ENCODE results near the gene NOTCH2. TPM values are rescaled to one million over a fixed set of nuclear protein-coding genes. Genes with fewer than 3 reads are reported as not detected.
"Not testable (repeated sequence)": the region's sequence is repeated elsewhere in the genome, so short reads cannot be mapped to it uniquely, and the experiment has no call there.

Gene NOTCH2
- total RNA-seq (2011; cell fraction: chromatin; rRNA removed; ENCODE audit: low replicate concordance): 3.3 and 6.7 TPM in 2 replicates
- 1.3 and 4.2 TPM in 2 replicates for total RNA-seq (2011; cell fraction: nucleolus; rRNA removed)
- total RNA-seq (2011; cell fraction: nucleoplasm; rRNA removed): 4.0 and 5.6 TPM in 2 replicates
- total RNA-seq (2014; rRNA removed) (0.50 and 0.98 TPM in 2 replicates), total RNA-seq (2014; rRNA removed; fragmentation: Illumina TruSeq; extraction: Trizol) (0.29 and 0.32 TPM in 2 replicates), total RNA-seq (2015; rRNA removed; fragmentation: Illumina TruSeq; extraction: Trizol) (0.25 and 0.26 TPM in 2 replicates), total RNA-seq (2021) (1.2 and 1.3 TPM in 2 replicates), polyA plus RNA-seq (2011; rRNA removed) (0.27 and 0.40 TPM in 2 replicates), polyA plus RNA-seq (2014; fragmentation: Illumina TruSeq; extraction: Trizol) (0.27 and 0.36 TPM in 2 replicates), polyA plus RNA-seq (2014; fragmentation: Nextera tagmentation; extraction: Ambion mirVana) (under 1 TPM in 1 of 2 experiments, not detected in 1; 0.04 TPM), polyA plus RNA-seq (2014; rRNA removed) (0.11 and 0.24 TPM in 2 replicates), polyA minus RNA-seq (2011; rRNA and poly(A)+ RNA removed) (1.5 and 4.2 TPM in 2 replicates), Bru-seq, nascent RNA (percentile 32 among the genes with signal in this experiment), BruChase-seq, experiment 1, labeled RNA remaining after a 2-hour chase (percentile 25 among the genes with signal in this experiment), BruChase-seq, experiment 2, labeled RNA remaining after a 6-hour chase (percentile 25 among the genes with signal in this experiment)
- polyA plus RNA-seq (2011; cell fraction: cytosol; rRNA removed): 0.18 and 0.83 TPM in 2 replicates
- polyA plus RNA-seq (2011; cell fraction: nucleus; rRNA removed): 0.69 and 2.0 TPM in 2 replicates
- polyA plus RNA-seq (2012): 0.26 and 0.52 TPM in 2 replicates
- 0.36 and 2.0 TPM in 2 replicates for polyA minus RNA-seq (2011; cell fraction: cytosol; rRNA and poly(A)+ RNA removed)
- polyA minus RNA-seq (2011; cell fraction: nucleus; rRNA and poly(A)+ RNA removed): 1.7 and 2.0 TPM in 2 replicates
- long read RNA-seq, experiment 1, partial matches to known transcripts: 0 of 2 reads
- long read RNA-seq, experiment 1, other reads (novel, unspliced or antisense): 2 of 2 reads
- long read RNA-seq, experiment 2: 0 reads
- long read RNA-seq, experiment 3: 0 reads

GRCh38 chr1:120069067-120069919 lies at the start of gene NOTCH2:
NOTCH2 (minus strand) TSS chr1:120069662; CDS start chr1:120069406, 256 bp downstream.
- BruUV-seq (replicated peaks); H3K9ac ChIP-seq (ENCODE audit: insufficient read depth in 1 of 2, low read depth in 2 of 2, low read length in 2 of 2); H3K9me1 ChIP-seq (ENCODE audit: control insufficient read depth, insufficient read depth, low read length); H3K4me2 ChIP-seq (ENCODE audit: insufficient read depth, low read length); H3K79me2 ChIP-seq (ENCODE audit: control insufficient read depth, insufficient read depth, low read length); H3K4me1 ChIP-seq (replicated peaks in 1 of 2; ENCODE audit: control insufficient read depth in 2 of 2, insufficient read depth in 2 of 2, low read length in 2 of 2); H3K9me3 ChIP-seq (replicated peaks; ENCODE audit: control insufficient read depth, insufficient read depth, low read depth, low read length); H4K20me1 ChIP-seq (replicated peaks; ENCODE audit: control insufficient read depth, insufficient read depth, low read length); CTCF ChIA-PET (ENCODE audit: low intra/inter-chr PET ratio); H3K27ac ChIP-seq (ENCODE audit: extremely low read depth, low read depth, low read length); H2AFZ ChIP-seq (ENCODE audit: low read depth, low read length); intact Hi-C loops (cut with micrococcal nuclease); H3K27me3 ChIP-seq (ENCODE audit: control insufficient read depth in 2 of 2, insufficient read depth in 2 of 2, low read length in 2 of 2); POLR2A ChIA-PET; FAIRE-seq; H3K36me3 ChIP-seq (ENCODE audit: control insufficient read depth, insufficient read depth, low read length); in situ Hi-C loops (cut with MboI): not testable (repeated sequence)
- TF ChIP-seq CHD2 (IDR thresholded peaks at IDR 0.05; ENCODE audit: low read depth, low read length) (0 out of 2 replicates have a peak, but pooled peaks have one; percentile 20), CXXC5 (CRISPR knock-in tag; IDR thresholded peaks at IDR 0.05) (0 out of 2 replicates have a peak, but pooled peaks have one; percentile 20)
- peak within 1 kb of the TSS; percentile 26 for H3K4me3 ChIP-seq
- peak in 1 of 4 experiments; percentile 4 for DNase-seq (ENCODE audit: extremely low read depth in 1 of 4, low spot score in 3 of 4)
- peak; percentile 91 for ATAC-seq
- WGBS (ENCODE audit: insufficient coverage, low coverage, missing lambda C conversion rate): 2% methylated on average over 11 of the region's 95 CpGs

DNA sequence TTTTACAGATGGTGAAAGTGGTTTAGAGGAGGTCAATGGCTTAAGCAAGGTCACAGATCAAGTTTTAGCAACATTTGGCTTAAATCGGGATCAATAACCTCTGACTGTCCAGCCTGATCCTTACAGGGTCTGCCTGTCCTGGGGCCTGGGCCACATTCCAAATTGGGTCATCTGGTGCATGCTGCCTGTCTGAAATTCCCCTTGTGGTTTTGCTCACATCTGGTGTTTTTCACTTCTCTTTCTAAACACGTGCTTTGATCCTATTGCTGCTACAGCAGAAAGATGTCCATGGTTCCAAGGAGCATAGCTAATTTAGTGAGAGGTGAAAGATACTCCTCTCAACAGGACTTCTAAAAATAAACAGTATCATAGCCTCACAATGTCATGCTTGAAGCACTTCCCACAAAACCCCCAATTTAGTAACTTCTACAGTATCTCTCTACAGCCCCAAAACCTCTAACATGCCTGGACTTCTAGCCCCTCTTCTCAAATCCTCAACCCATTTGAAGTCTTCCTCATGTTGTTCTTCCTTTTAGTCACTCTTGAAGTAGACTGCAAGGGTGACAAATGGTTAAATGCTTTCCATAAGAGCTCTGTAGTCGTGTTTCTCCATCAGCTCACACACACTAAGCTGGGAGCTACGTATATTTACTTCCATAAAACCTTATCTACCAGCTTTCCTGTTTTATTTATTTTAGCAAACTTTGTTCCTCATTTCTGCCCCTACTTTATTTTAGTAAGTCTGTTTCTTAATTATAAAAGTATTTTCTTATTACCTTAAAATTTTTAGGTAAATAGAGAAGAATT lies 48.1 kb upstream of the NOTCH2 start:
- H3K9ac ChIP-seq (ENCODE audit: insufficient read depth in 1 of 2, low read depth in 2 of 2, low read length in 2 of 2); DNase-seq (ENCODE audit: extremely low read depth in 1 of 4, low spot score in 3 of 4); H3K4me2 ChIP-seq (ENCODE audit: insufficient read depth, low read length); BruUV-seq (replicated peaks); ATAC-seq; H3K79me2 ChIP-seq (ENCODE audit: control insufficient read depth, insufficient read depth, low read length); H3K27me3 ChIP-seq (ENCODE audit: control insufficient read depth in 2 of 2, insufficient read depth in 2 of 2, low read length in 2 of 2); H3K4me3 ChIP-seq; H3K9me1 ChIP-seq (ENCODE audit: control insufficient read depth, insufficient read depth, low read length); H4K20me1 ChIP-seq (replicated peaks; ENCODE audit: control insufficient read depth, insufficient read depth, low read length); POLR2A ChIA-PET; FAIRE-seq; H2AFZ ChIP-seq (ENCODE audit: low read depth, low read length); H3K4me1 ChIP-seq (replicated peaks in 1 of 2; ENCODE audit: control insufficient read depth in 2 of 2, insufficient read depth in 2 of 2, low read length in 2 of 2); intact Hi-C loops (cut with micrococcal nuclease); H3K9me3 ChIP-seq (replicated peaks; ENCODE audit: control insufficient read depth, insufficient read depth, low read depth, low read length); CTCF ChIA-PET (ENCODE audit: low intra/inter-chr PET ratio); H3K27ac ChIP-seq (ENCODE audit: extremely low read depth, low read depth, low read length); H3K36me3 ChIP-seq (ENCODE audit: control insufficient read depth, insufficient read depth, low read length); in situ Hi-C loops (cut with MboI): not testable (repeated sequence)
- 0% methylated on average over 2 of the region's 4 CpGs for WGBS (ENCODE audit: insufficient coverage, low coverage, missing lambda C conversion rate)

All from K562 (cell line).